COLO668 (cell line): Measurements from ENCODE around the gene ZNF468.
A peak's percentile ranks its signal among the peaks of the same experiment; 100 is the strongest.
"Not testable (repeated sequence)": the region's sequence is repeated elsewhere in the genome, so short reads cannot be mapped to it uniquely, and the experiment has no call there.

Source experiments
- DNase-seq: peaks from one replicate; lab custom pipeline; 2025; ENCODE audit not compliant: unreplicated experiment; lab: John Stamatoyannopoulos, UW

The ZNF468 gene

GRCh38 chr19:52829866-52830265 lies 27.6 kb downstream of the ZNF468 start:
- not testable (repeated sequence) for DNase-seq

DNA sequence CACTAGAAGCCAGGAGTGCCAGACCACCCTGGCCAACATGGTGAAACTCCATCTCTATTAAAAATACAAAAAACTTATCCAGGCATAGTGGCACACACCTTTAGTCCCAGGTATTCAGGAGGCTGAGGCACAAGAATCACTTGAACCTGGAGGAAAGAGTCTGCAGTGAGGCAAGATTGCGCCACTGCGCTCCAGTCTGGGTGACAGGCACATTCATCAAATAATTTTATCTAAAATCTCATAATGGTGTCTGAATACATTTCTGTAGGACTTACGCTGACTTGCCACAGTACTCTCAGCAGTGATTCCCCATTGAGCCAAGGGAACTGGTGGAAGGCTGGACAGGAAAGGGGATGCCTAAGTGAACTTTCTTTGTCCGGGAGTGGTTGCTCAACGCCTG lies 31.7 kb downstream of the ZNF468 start:
- DNase-seq = no peak

GRCh38 chr19:52823676-52824075 lies 33.7 kb downstream of the ZNF468 start:
- no peak for DNase-seq

GRCh38 chr19:52821204-52821960 lies 36.0 kb downstream of the ZNF468 start, which contains the start of gene ZNF28:
Gene ZNF28 (minus strand): TSS chr19:52821633. CDS start chr19:52817958, 3,675 bp downstream.
- peak; percentile 73 for DNase-seq

GRCh38 chr19:52820472-52821203 lies 36.8 kb downstream of the ZNF468 start:
- DNase-seq = peak; percentile 34

DNA sequence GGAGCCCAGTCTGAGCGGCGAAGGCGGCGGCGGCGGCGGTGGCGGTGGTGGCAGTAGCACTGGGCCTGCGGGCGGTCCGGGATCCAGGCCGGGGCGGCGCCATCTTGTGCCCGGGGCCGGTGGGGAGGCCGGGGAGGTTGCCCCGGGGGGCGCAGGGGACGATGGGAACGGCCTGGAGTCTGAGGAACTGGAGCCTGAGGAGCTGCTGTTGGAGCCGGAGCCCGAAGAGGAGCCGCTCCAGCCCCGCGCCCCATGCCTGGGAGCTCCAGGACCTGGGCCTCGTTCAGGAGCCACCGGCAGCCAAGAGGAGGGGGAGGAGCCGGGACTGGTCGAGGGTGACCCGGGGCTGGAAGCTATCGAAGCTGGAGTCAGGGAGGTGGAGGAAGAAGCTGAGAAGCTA lies 47.6 kb downstream of the ZNF468 start:
- DNase-seq = no peak

GRCh38 chr19:52799950-52800640 lies 57.3 kb downstream of the ZNF468 start:
- DNase-seq = not testable (repeated sequence)

DNA sequence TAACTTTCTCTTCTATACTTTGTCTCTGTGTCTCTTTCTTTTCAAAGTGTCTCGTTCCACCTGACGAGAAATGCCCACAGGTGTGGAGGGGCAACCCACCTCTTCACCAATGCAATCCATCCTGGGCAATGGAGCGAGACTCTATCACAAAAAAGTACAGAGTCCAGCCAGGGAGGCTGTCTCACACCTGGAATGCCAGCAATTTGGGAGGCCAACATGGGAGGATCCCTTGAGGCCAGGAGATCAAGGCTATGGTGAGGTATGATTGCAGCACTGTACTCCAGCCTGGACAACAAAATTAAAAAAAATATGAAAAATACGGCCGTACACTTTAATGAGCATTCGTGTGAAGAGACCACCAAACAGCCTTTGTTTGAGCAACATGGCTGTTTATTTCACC lies 68.0 kb downstream of the ZNF468 start:
- no peak for DNase-seq
